GM18867 (cell line): ENCODE measurements around the gene GJE1.
A peak's percentile ranks its signal among the peaks of the same experiment; 100 is the strongest.
"Not testable (repeated sequence)": the region's sequence is repeated elsewhere in the genome, so short reads cannot be mapped to it uniquely, and the experiment has no call there.

ENCODE experiments used
- ATAC-seq: cut with Tn5 transposase; IDR thresholded peaks from one replicate; pipeline ENCODE4 v1.9.1; 2021; ENCODE audit warnings: mild to moderate bottlenecking, moderate library complexity; ENCODE audit not compliant: unreplicated experiment

GJE1 gene

GRCh38 chr6:142132625-142133024 lies at the start of gene GJE1:
TSS of gene GJE1 (plus strand) at chr6:142132925. CDS start at chr6:142133159, 234 bp downstream.
- no peak for ATAC-seq

GRCh38 chr6:142087950-142088857 lies 44.5 kb upstream of the GJE1 start:
- ATAC-seq: no peak

- no peak for ATAC-seq
These were observed 43.9 kb upstream of the GJE1 start for GRCh38 chr6:142088858-142089216.

DNA sequence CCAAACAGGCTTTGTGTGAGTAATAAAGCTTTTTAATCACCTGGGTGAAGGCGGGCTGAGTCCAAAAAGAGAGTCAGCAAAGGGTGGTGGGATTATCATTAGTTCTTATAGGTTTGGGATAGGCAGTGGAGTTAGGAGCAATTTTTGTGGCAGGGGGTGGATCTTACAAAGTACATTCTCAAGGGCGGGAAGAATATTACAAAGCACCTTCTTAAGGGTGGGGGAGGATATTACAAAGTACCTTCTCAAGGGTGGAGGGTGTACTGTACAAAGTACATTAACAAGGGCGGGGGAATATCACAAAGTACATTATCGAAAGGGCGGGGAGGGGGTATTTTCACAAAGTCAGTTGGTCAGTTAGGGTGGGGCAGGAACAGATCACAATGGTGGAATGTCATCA lies 27.9 kb upstream of the GJE1 start:
- not testable (repeated sequence) for ATAC-seq

GRCh38 chr6:142110820-142111219 lies 21.9 kb upstream of the GJE1 start:
- not testable (repeated sequence) for ATAC-seq

DNA sequence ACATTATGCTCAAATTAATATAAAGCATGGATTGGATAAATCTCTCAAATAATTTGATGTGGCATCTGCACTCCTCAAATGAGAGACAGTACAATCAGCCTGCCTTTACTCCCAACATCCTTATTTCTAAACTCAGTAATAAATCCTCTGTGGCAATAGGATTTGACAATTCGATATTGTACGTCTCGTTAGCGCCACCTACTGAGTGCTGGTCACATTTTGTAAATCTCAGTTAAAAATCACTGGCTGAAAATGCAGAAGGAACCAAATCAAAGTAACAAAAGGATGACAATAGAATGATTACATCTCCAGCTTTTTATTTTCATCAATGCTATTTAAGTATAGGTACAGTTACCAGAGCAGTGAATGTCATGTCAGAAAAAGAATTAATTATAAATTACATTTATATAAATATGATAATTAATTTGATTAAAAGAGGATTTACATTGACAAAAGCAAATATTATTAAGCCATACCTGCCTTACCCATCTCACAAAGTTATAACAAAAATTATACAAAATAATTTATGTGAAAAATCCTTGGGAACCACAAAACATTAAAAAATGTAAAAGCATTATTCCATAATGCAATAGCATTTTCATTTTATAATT lies 20.2 kb upstream of the GJE1 start:
- peak; percentile 66 for ATAC-seq

DNA sequence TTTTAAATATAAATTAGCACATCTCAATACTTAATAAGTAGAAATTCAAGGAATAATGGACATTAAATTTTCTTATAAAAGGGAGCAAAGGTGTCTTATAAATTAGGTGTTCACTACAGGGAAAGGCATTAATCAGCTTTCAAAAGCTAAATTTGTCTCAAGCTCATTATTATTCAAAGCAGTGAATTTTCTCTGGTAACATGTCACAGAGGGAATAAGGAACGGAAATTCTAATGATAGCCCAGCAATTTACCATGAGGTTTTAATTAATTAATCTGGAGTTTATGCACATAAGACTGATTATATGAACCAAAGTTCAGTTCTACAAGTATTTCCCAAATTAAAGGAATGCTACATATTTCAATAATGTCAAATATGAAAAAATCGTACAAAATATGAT lies 15.4 kb upstream of the GJE1 start:
- ATAC-seq: no peak

DNA sequence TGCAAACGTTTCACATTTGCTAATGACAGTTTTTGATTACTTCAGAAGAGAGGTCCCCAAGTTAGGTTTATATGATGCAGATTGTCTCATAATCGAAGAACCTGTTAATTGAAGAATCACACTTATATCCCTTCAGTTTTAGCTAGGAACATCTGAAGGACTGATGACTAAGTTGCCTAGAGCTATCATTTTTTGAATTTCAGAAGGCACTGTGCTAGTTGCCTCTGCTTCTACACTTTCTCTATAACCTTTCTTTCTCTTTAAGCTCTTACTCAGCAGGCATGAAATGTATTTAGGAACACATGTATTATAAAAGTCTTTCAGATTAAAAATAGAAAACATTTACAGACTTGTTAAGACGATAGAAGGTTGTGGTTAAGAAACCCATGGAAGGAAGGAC lies 14.4 kb upstream of the GJE1 start:
- no peak for ATAC-seq

DNA sequence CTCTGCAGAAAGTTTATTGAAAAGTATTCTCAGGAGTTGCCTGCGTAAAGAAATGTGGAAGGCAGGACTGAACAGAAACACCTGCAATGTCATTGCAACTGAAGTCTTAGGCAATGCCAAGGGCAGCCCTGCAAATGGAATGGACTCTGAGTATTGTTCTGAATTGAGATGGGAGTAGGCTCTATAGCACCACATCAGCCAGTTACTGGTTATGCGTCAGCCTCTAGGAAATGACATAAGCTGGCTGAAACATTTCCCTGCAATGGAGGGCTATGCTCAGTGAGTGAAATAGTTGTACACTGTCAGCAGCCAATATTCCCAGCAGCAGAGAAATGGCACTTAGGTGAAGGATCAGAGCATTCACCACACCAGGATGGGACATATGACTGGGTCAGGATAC lies 13.8 kb upstream of the GJE1 start:
- no peak for ATAC-seq

DNA sequence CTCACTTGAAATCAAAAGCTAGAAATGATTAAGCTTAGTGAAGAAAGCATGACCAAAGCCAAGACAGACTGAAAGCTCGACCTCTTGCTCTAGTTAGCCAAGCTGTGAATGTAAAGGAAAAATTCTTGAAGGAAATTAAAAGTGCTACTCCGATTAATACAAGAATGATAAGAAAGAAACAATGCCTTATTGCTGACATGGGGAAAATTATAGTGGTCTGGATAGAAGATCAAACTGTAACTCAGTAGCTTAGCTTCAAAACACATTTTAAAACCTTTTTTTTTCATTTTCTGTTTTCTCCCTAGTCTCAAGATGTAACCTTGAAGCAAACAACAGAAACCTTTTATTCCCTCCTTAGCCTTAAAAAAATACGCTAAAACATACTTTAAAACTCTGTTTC lies 11.4 kb upstream of the GJE1 start:
- no peak for ATAC-seq

GRCh38 chr6:142130814-142131213 lies 1.9 kb upstream of the GJE1 start:
- ATAC-seq: no peak

DNA sequence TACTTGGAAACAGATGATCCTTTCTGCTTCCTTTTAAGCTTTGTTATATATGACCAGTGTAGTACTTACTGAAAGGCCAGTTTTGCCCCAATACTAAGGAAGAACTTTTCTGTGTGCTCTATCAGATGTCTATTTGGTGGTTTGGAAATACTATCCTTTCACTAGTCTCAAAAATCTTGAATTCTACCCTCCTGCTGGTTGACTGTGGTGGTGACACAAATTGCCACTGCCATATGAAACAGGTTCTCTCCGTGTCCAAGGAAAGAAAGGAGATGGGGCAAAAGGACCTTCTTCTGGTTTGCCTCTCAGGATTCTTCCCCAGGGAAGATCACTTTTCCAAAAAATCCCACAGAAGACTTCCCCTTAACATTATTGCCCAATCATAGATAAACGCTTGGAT lies 6.2 kb downstream of the GJE1 start:
- no peak for ATAC-seq

DNA sequence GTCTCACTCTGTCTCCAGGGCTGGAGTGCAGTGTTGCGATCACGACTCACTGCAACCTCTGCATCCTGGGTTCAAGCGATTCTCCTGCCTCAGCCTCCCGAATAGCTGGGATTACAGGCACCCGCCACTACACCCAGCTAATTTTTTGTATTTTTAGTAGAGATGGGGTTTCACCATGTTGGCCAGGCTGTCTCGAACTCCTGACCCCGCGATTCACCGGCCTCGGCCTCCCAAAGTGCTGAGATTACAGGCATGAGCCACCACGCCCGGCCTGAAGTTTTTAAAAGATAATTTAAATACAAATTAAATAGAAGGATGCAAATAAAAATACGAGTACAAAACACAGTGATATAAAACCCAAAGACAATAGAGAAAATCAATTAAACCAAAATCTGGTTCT lies 8.8 kb downstream of the GJE1 start:
- ATAC-seq: not testable (repeated sequence)

DNA sequence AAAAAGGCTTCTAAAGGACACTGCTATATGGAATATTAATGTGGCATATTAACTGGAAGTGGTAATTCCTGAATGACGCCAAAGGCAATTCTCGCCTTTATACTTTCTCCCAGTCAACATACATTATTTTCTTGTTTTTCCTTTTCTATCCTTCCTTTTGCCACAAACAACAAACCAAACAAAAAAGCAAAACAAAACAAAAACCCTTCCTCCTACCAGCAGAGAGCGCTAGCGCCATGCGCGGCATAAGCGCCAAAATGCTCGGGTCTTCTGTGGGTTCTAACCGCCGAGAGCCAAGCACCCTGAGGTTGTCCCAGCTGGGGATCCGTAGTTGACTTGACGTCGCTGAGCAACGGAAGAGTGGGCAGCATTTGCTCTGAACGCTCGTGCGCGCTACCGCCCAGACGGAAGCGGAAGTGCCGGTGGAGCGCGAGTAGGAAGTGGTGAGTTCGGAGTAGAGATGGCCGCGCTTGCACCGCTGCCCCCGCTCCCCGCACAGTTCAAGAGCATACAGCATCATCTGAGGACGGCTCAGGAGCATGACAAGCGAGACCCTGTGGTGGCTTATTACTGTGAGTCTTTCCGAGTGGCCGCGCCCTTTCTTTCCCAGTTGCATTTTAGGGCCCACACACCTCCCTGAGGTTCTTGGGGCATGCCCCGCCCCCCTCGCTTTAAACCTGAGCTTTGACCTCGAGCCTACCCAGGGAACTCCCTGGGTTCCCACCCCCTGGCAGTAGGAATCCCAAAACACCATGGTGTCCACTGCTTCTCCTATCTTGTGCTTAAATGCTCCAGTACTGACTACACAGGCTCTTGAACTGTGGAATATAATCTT lies 14.3 kb downstream of the GJE1 start, which contains the start of the genes NMBR and VTA1:
Gene NMBR, minus strand, starts transcription at position 295 of the 835 bp plus-strand sequence. CDS start 58,464 bp downstream, outside the sequence.
Gene VTA1, plus strand, starts transcription at position 436 of the 835 bp plus-strand sequence. Its CDS starts 25 bp downstream, at position 461.
- ATAC-seq: peak; percentile 100

DNA sequence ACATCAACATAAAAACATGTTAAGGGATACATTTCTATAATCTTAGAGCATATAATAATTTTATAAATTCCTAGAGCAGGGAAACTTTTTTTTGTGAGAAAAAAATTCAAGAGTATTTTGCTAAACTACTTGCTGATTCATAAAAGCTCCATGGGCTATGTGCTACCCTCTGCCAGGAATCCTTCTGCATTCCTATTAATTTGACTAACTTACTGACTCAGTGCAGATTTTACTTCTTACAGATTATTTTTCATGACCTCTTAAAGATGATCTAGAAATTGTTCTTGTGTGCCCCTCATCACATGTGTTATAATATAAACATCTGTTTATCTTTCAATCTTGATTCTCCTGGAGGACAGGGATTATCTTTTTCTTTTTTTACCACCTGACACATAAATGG lies 20.0 kb downstream of the GJE1 start:
- no peak for ATAC-seq

- no peak for ATAC-seq
These were observed 20.5 kb downstream of the GJE1 start for GRCh38 chr6:142153196-142153595.

- ATAC-seq: no peak
These were observed 21.6 kb downstream of the GJE1 start for GRCh38 chr6:142154336-142154735.

DNA sequence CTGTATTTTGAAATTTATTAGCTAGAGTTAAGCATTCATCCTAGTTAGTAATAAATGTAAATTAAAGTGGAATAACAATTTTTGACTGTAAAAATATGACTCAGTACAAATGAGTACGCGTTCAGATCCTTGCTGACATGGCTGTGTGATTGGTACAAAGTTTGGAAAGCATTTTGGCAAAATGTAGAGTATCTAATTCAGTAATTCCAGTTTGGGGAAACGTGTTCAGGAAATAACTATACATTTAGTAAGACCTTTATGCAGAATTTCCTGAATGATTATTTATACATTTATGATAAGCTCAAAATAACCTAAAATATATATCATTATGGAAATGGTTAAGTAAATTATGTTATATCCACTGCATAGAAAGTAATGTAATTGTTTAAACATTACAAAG lies 22.4 kb downstream of the GJE1 start:
- ATAC-seq: no peak

- ATAC-seq: peak; percentile 59
These were observed 23.4 kb downstream of the GJE1 start for GRCh38 chr6:142155895-142156757.

GRCh38 chr6:142156758-142157068 lies 24.0 kb downstream of the GJE1 start:
- not testable (repeated sequence) for ATAC-seq
